Keratinocyte (primary cell): ENCODE measurements around the gene ADIPOR2.

Source experiments
- EZH2 ChIP-seq: IDR thresholded peaks from one replicate; pipeline ENCODE4 v1.6.1; 2012; ENCODE audit warnings: inconsistent platforms, mild to moderate bottlenecking, low read length, moderate library complexity
- TF ChIP-seq, protein P1 (sequence below), 3 experiments: IDR thresholded peaks in 1 of 3; conservative IDR thresholded peaks in 1 of 3; optimal IDR thresholded peaks in 1 of 3; 2 replicates in 2 of 3; 3 replicates in 1 of 3; pipeline versions ENCODE3 to v1.5.1; 2011; ENCODE audit warnings: low read length in 3 of 3, mild to moderate bottlenecking in 3 of 3, moderate library complexity in 2 of 3, control low read depth in 1 of 3, inconsistent platforms in 1 of 3; ENCODE audit not compliant: insufficient read depth in 2 of 3; ENCODE audit errors: extremely low read depth in 1 of 3

DNA sequence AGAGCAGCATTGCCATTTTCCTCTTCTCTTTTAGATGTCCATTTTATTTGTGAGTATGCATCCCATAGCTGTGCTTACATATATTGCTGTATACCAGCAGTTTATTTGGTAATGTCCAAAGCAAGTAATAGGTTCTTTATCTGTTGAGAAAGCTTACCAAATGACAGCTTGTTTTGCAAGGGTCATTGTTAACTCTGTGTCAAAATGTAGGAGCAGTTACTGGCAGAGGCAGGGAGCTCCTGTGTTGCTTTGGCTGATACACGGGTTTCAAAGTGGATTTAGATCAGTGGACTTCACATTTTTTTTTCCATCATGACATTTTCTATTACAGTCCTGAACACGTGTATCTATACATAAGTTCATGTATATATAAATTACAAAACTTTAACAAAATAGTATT is 91.3 kb downstream of the ADIPOR2 start:
- TF ChIP-seq, protein P1, sequence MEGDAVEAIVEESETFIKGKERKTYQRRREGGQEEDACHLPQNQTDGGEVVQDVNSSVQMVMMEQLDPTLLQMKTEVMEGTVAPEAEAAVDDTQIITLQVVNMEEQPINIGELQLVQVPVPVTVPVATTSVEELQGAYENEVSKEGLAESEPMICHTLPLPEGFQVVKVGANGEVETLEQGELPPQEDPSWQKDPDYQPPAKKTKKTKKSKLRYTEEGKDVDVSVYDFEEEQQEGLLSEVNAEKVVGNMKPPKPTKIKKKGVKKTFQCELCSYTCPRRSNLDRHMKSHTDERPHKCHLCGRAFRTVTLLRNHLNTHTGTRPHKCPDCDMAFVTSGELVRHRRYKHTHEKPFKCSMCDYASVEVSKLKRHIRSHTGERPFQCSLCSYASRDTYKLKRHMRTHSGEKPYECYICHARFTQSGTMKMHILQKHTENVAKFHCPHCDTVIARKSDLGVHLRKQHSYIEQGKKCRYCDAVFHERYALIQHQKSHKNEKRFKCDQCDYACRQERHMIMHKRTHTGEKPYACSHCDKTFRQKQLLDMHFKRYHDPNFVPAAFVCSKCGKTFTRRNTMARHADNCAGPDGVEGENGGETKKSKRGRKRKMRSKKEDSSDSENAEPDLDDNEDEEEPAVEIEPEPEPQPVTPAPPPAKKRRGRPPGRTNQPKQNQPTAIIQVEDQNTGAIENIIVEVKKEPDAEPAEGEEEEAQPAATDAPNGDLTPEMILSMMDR (optimal IDR thresholded peaks at IDR 0.05 in 1 of 3, IDR thresholded peaks at IDR 0.05 in 1 of 3, conservative IDR thresholded peaks at IDR 0.05 in 1 of 3; ENCODE audit: extremely low read depth in 1 of 3, insufficient read depth in 2 of 3, low read length in 3 of 3): no peak
- TF ChIP-seq EZH2: no peak
